Frontal cortex (tissue), 4 donors: ENCODE measurements around the gene IKZF3. TPM values are rescaled to one million over a fixed set of nuclear protein-coding genes. Genes with fewer than 3 reads are reported as not detected.
"Not testable (repeated sequence)": the region's sequence is repeated elsewhere in the genome, so short reads cannot be mapped to it uniquely, and the experiment has no call there.

Source experiments
- DNase-seq, 2 donors: peaks; one replicate each; pipeline ENCODE4 v3.0.0; 2012; ENCODE audit warnings: low spot score in 2 of 2
- FAIRE-seq: peaks from 2 replicates; lab custom pipeline; 2012; peaks lifted over from hg19 to GRCh38; lab: Jason Lieb, UNC
- total RNA-seq: library from RNA; depleted of rRNA; stranded (reverse); fragments of >200 nt; gene quantifications from one replicate; pipeline ENCODE4 v1.2.3, GENCODE V29; 2014
- donor health status: control.
- donor health status: control.
- donor health status: control.

Gene IKZF3
- total RNA-seq, 1 donor from 2014 or later = 0.41 TPM

GRCh38 chr17:39787743-39788484 lies 76.2 kb downstream of the IKZF3 start:
- FAIRE-seq (no peak), DNase-seq (no peak)

DNA sequence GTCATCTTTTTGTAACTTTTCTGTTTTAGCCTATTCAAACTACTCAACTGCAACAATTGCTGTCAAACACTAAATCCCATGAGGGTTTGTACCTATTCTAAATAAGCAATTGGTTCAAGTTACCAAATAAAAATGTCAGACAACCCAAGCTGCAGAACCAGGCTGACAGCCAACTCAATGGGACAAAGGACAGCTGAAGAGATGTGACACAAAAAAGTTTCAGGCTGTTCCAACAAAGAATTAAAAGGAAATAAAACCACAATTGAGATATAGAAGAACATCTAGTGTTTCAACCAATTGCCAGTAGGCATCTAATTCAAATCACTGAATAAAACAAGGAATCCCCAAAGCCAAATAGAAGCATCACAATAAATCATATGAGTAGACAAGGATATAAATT lies 77.1 kb downstream of the IKZF3 start:
- FAIRE-seq = no peak
- DNase-seq = no peak

GRCh38 chr17:39782980-39783379 lies 81.1 kb downstream of the IKZF3 start:
- DNase-seq = no peak
- FAIRE-seq = no peak

- FAIRE-seq (no peak), DNase-seq (no peak)
Measured at GRCh38 chr17:39782481-39782880, 81.6 kb downstream of the IKZF3 start.

DNA sequence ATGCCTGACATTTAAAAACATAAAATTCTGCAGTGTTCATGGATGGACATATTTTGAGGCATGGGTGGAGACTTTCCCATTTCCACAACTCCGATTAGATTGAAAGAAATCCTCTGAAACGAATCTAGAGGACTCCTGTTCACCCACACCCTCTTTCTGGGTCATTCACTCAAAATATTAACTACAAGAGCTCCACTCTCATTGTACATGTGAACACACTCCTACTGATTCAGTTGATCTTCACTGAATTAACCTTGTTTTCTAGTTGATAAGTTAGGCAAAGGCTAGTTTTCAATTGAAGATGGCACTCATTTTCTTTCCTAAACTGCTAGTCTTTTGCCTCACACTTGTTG lies 82.3 kb downstream of the IKZF3 start:
- DNase-seq = no peak
- FAIRE-seq = no peak

DNA sequence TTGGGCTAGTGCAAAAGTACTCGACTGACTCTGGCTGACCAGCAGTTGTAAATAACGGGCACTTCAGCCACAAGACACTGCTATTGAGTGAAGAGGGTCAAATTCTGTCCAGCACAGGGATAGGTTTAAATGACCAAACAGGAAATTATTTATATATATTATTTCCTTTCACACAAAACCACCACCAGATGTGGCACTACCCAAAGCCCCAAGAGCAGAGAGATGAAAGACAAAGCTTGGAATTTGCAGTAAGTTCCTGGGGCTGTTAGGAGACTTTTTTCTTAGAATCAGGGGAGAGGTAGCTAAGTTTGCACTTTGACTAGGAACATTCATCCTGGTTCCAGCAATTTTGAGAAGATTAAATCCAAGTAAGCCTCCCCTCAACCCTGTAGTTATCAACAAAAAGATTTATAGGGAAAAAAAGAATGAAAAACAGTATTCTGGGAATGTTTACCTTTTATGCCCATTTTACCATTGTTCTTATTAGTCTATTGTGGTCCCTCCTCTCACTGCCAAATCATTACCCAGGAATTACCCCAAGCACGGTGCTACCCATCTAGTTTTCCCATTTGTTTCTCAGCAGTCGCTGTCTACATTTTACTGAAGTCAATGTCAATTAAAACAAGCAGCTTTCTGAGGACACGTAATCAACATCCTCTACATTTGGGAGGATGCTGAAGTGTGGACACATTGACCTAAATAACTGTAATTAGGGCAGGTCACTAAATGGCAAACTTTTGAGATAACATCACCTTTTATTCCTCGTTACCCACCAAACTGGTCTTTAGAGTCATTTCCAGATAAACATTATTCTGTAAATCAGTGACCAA lies 82.9 kb downstream of the IKZF3 start:
- DNase-seq (no peak), FAIRE-seq (no peak)

DNA sequence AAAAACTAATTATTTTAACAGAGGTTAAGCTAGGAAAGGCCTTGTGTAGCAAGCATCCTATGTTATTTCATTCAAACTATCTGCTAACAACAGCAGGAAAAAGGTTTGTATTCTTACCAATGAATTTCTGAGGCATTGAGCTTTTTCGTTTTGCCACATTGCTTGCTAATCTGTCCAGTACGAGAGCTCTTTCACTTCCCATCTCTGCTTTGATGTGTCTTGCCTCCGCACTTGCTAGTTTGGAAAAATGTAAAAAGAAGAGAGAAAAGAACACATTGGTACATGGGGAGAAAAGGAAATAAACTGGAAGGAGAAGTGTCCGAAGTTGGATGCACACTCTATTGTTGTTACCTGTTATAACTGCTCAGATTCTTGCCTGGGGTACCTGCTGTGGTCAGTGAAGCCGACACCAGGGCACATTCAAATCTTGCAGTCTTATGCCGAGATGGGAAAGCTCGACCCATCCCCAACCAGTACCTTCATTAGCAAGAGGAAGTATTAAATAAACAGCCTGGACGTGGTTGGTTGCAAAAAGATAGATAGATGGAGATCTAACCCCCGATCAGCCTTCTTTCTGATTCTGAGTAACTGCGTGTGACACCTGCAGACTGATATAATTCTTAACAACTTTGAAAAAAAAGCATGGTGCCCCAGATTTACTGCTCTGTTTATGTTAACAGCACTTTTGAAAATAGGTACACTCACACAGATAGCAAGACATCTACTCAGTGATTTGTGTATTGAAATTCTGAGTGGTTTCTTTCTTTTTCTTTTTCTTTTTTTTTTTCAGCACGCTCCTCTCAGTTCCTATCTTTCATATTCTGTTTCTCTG lies 86.4 kb downstream of the IKZF3 start:
- DNase-seq (no peak), FAIRE-seq (no peak)

GRCh38 chr17:39776252-39776651 lies 87.9 kb downstream of the IKZF3 start:
- FAIRE-seq (no peak), DNase-seq (no peak)

GRCh38 chr17:39775031-39775430 lies 89.1 kb downstream of the IKZF3 start:
- DNase-seq (no peak), FAIRE-seq (no peak)

GRCh38 chr17:39774047-39774446 lies 90.1 kb downstream of the IKZF3 start:
- FAIRE-seq = no peak
- DNase-seq = no peak

DNA sequence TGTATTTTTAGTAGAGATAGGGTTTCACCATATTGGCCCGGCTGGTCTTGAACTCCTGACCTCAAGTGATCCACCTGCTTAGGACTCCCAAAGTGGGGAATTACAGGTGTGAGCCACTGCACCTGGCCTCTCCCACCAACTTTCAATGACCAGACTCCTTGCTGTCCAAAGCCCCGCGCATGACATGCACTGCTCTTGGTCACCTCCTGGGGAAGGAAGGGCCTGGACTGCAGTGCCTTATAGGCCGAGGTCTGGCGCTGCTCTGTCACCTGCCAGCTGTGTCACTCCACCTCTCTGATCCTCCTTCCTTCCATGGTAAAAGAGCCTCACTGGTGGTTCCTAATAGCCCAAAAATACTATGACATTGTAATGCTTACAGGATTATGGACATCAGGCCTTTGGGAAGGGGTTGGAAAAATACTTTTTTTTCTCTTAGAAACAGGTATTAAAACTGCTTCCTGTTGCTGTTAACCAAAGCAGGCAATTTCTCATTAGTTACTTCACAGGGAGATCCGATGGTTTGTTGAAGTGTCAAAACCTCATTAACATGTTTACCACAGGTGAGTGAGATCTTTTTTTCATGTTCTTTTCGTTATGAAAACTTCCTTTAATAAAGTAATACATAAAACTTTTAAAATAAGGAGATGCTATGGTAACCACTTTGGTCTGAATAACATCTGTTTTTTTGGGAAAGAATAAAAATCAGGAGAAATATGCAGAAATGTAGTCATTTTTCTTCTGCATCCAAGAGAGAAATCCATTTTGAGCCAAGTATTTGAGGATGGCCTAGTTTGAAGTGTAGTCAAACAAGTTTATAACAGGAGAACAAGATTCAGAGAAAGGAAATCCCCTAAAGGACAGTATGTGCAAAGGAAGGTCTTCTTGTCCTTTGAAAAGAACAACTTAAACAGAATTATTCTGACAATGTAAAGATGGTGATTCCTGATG lies 90.9 kb downstream of the IKZF3 start:
- FAIRE-seq (no peak), DNase-seq (no peak)

DNA sequence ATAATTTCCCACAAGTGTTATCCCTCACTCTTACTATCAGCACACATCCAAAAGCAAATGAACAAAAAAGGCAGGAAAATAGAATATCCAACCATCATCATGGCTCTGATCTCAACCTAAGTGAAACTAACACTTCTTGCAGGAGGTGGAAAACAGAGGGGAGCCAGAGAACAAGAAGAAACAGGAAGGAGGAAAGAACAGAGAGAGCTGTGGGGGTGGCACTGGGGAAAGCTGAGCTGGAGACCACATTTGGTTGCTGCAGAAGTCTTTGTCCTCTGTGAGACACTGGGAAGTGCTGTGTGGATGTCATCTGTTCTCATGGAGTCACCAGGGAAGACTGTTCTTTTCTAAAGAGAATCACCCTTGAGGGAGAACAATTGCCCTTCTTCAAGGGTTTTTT lies 91.7 kb downstream of the IKZF3 start:
- FAIRE-seq (no peak), DNase-seq (no peak)

- FAIRE-seq (no peak), DNase-seq (no peak)
Measured at GRCh38 chr17:39769974-39770587, 94.0 kb downstream of the IKZF3 start.

DNA sequence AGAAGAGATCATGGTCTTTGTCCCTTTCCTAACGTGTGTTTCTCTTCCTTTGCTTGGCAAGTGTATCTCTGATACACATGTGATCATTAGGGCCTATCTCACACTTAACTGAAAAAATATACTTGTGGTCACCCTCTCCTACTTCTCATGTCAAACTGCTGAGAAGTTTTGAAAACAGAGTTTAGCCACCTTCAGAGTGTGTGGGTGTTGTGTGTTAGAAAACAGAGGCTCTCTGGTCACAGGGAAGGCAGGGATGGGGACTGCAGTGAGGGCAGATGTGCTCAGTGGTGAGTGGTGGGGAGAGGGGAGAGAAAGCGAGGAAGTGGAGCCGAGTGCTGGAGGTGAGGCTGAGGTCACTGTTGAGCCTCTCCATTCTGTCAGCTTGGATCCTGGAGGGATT lies 97.0 kb downstream of the IKZF3 start:
- DNase-seq (no peak), FAIRE-seq (no peak)

DNA sequence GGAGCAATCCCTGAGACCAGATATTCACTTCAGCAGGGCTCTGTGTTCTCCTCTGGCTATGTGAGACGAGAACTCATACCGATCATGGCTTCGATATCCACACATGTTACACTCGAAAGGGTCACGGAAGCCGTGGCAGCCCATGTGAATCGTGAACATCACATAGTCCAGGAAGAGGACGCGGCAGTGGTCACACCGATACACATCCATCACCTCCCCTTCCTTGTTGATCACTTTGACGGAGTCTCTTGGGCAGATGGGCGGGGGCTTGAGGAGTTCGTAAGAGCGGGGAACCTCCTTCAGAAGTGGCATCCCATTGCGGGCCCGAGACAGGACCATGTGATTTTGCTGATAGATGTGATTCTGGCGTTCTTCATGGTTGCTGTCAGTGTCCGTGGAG lies 98.3 kb downstream of the IKZF3 start:
- FAIRE-seq = no peak
- no peak for DNase-seq

DNA sequence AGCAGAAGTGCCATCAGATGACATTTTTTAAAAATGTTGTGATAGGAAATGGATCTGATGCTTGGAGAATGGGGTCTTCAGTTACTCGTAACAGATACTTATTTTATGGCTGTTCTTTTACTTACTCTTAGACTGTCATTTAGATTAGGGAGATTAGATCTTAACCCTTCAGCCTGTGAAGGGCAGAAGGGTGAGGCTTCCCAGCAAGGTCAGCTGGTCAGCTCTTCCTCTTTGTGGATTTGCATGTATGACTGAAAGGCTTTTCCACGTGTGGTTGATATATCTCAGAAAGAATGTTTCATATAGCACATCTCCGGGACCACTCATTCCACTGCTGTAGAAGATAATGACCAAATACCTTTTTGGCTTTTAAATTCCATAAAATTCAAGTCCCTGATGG lies 98.9 kb downstream of the IKZF3 start:
- FAIRE-seq (no peak), DNase-seq (no peak)

GRCh38 chr17:39764171-39764570 lies 99.9 kb downstream of the IKZF3 start:
- DNase-seq, FAIRE-seq: not testable (repeated sequence)

DNA sequence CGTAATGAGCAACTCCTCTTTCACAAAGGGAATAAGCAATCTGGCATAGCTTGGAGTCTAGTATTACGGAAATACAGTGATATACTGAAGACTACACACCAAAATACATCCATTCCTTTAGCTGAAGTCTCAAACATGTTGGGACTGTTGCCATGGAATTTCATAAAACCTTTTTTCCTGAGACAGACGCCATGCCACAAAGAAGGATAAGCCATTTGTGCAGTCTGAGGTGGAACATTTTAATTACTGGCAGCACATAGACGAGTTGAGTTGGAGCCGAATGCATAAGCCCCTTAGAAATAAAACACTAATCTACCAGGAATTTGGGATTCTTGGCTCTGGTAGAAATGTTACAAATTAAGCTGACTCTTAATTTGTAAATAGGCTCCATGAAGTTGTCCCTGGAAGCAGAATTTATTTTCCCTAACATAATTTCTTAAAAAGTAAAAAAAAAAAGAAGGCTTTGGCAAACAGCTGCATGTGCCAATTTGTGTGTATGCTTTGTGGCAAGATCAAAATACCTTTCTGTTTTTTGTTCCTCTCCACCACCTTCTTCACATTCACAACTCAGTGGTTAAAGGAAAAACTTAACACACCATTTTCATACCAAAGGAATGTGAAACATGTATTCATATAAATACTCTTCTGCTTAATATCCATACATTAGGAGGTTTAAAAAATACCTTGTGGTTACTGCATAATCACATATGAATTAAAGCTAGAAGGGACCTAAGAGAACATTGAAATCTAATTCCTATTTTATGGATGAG lies 100.9 kb downstream of the IKZF3 start:
- no peak for FAIRE-seq
- no peak for DNase-seq
